NCI-H2081 (cell line): ENCODE results near the gene AMIGO2.
A peak's percentile ranks its signal among the peaks of the same experiment; 100 is the strongest.
"Not testable (repeated sequence)": the region's sequence is repeated elsewhere in the genome, so short reads cannot be mapped to it uniquely, and the experiment has no call there.

Source experiments
- DNase-seq, 2 experiments: peaks; one replicate each; lab custom pipeline; 2025; lab: John Stamatoyannopoulos, UW

Gene AMIGO2

DNA sequence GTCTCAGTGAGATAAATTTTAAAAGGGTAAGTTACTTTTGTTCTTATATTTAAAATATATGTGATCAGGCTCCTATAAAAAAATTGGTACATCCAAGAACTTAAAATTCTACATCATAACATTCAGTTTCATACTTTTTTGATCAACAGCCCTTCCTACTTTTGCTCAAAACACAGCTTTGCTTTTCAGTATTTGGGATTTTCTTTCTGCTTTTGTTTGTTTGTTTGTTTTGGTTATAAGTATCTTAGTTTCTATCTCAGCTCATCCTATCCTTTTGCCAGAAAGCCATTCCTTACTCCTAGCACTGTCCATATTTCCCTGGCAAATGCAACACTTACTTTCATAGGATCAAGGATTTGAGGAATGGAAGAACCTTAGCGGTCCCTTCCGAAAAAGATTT is 5.0 kb downstream of the AMIGO2 start:
- no peak for DNase-seq

DNA sequence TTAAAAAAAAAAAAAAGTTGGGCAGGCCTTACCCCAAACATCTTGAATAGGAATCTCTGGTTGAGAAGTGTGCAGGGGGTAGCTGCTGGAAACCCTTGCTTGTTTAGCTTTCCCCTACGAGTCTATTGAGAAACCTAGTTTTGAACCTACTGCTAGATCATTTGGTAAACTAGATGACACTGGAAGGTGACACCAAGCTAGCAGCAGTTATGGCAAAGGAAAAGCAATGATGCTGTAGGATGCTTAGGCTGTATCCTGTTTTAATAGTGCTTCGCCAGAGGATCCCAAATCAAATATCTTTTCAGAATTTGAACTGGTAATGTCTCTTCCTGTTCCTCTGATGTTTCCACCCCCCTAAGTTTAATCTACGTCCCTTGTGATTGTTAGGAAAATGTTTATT is 5.8 kb downstream of the AMIGO2 start:
- no peak for DNase-seq

DNA sequence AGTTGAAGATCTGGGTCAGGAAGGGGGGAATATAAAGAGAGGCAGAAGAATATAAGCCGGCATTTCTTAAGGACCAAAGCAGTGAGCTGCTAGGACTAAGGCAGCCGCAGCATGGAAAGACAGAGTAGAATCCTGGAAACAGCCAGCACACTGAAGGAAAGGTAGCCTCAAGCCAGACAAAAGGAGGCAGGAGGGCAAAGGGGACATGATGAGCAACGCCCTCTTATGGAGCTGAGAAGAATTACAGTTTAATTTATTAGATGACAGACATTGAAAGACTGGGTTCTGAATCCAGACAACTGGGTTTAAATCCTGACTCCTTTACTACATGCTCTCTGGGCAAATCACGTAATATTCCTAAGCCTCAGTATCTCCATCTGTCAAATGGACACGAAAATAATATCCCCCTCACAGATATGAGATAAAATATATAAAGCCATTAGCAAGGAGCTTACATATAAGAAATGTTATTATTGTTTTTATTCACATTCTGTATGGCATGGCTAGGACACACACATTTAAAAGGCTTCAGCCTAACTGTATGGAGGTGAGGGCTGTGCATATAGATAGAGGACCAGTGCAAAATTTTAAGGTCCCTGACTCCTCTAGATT is 8.4 kb downstream of the AMIGO2 start:
- DNase-seq = no peak

DNA sequence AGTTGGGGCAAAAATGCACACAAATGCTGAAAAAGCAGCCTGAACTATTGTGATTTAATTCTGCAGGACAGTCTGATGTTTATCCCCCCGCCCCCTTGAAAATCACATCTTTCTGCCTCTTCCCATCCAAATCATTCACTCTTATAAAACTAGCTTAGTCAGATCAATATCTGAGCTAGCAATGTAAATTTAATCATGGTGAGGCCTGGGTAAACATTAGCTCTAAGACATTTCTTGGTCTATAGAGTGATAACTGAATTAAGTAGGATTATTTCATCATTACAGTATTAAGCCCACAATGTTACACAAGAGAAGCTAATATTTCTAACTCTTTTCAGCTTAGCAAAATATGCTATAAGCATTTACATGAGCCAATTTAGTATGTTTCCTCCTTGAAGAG is 9.4 kb downstream of the AMIGO2 start:
- DNase-seq = no peak

DNA sequence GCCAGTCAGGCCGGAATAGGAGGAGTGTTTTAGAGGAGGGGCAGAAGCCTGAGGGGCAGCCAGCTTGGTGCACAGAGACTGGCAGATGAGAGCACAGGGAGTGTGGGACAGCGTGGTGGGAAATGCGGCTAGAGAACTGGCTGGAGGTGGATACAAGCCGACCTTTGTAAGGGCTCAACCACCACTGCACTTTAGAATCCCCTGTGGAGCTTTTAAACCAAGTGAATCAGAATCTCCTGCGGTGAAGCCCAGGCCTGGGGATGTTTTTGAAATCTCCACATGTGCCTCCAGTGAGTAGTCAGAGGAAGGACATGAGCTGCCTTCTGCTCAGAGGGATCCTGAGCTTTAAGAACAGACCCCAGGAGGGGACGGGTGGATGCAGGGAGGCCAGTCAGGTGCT is 11.2 kb downstream of the AMIGO2 start:
- no peak for DNase-seq

DNA sequence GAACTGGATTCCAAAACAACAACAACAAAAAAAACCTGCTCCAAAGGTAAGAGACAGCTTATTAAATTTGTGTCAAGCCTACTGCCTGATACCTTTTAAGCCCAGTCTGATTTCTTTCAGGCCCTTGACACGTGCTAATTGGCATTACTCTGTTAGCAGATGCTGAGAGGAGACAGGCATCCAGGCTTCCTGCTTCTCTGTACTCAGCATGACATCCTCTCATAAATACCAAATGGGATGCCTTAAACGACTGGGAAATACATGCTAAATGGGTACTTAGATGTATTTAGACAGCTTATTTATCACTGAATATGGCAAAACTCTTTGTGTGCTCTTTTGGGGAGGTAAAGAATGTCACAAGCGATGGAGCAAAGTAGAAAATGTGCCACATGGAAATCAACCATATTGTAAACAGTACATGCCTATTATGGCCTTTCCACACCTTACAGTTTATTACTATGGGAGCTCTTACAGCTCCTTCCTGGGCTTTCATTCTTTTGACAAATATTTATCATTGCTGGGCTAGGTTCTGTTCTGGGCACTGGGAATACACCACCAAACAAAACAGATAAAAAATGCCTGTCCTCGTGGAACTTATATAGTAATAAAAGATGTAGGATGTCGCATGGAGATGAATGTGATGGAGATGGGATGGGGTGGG is 11.9 kb downstream of the AMIGO2 start:
- DNase-seq = peak in 1 of 2 experiments; percentile 47

DNA sequence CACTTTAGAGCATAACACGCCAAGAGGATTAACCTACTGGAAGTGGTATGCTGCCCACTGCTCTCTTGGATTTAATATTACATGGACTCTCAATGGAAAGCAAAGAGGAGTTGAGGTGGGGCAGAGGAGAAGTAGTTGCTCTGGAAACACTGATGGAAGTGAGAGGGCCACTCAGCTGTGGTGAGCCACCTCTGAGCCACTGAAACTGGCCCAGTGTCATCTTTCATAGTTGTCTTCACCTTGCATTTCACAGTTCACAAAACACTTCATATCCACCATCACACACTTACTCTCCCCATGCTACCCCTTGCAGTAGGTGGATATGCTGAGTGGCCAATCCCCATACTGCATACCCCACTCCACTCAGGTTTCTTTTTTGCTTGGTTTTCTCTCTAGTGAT is 12.6 kb downstream of the AMIGO2 start:
- no peak for DNase-seq

DNA sequence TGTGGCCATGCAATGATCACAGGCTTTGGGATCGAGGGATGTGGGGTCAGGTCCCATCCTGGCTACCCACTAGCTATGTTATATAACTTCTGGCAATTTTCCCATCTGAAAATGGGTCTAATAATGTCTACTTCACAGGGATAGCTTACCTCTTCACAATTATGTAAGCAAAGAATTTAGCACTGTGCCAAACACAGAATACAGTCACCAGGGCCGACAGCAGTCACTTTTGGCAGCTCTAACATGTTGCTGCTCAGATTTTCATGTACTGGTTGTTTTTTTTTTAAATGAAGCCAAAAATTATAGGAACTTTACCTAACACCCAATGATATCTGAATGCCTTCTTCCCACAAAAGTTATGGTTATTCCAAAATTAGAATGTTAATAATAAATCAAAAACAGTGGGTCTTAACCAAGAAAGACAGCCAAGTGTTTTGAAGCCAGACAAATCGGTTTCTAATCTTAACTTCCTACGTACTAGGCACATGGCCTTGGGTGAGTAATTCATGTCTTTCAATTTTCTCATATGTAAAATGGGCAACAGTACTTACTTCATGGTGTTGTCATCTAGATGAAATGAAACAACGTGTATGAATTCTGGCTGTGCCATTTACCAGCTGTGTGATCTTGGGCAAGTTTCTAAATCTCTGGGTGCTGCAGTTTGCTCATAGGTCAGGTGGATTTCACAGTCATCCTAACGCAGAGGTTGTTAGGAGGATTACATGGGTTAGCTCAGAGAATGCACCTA is 13.3 kb downstream of the AMIGO2 start:
- no peak for DNase-seq

DNA sequence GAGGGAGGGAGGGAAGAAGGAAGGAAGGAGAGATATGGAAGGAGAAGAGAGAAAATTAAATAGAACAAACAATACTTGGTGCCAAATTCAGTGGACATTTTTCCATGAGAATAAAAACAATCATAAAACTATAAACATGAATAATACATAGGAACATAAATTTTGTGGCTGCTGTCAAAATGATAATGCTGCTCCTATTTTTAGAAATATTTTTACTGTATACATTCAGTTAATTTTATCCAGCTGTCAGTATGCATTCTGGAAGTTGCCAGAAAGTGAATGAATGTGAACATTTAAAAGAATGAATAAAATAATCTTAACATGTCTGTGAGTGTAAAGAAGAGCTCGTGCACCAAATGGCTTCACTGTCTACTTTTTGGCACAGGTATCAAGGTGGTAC is 14.2 kb downstream of the AMIGO2 start:
- DNase-seq = no peak

DNA sequence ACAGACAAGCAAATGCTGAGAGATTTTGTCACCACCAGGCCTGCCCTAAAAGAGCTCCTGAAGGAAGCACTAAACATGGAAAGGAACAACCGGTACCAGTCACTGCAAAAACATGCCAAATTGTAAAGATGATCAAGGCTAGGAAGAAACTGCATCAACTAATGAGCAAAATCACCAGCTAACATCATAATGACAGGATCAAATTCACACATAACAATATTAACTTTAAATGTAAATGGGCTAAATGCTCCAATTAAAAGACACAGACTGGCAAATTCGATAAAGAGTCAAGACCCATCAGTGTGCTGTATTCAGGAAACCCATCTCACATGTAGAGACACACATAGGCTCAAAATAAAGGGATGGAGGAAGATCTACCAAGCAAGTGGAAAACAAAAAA is 21.1 kb downstream of the AMIGO2 start:
- not testable (repeated sequence) for DNase-seq

DNA sequence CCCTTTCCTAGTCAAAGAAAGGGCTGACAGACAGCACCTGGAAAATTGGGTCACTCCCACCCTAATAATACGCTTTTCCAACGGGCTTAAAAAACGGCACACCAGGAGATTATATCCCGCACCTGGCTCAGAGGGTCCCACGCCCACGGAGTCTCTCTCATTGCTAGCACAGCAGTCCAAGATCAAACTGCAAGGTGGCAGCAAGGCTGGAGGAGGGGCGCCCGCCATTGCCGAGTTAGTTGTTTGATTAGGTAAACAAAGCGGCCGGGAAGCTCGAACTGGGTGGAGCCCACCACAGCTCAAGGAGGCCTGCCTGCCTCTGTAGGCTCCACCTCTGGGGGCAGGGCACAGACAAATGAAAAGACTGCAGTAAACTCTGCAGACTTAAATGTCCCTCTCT is 22.8 kb downstream of the AMIGO2 start:
- not testable (repeated sequence) for DNase-seq

DNA sequence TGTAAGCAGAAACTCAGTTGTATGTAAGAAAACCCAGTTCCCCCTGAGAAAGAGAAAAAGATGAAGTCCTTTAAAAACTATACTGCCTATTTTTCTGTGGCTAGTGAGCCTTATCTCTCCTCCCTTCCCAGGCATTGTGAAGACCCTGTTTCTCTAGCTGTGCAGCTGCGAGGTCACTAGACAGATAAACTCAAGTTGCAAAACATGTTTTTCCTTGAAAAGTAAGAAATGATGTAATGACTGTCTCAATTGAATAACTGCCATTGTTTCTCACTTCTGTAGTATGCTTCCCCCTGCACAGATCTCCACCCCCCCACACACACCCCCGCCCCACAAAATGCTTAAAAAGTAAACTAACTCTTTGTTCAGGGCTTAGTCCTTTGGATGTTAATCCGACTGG is 23.9 kb downstream of the AMIGO2 start:
- not testable (repeated sequence) for DNase-seq

DNA sequence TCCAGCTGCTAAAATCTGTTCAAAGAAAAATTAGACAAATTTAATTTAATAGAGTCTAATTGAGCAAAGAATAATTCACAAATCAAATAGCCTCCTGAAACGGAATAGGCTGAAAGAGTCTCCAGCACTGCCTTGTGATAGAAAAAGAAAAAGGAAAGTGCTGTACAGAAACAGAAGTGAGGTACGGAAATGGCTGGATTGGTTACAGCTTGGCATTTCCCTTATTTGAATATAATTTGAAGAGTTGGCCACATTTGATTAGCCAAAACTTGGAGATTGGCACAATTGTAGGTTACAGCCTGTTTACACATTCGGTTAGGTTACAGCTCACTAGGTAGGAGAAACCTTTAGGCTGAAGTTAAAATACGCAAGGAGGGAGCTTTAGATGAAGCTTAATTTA is 25.1 kb downstream of the AMIGO2 start:
- no peak for DNase-seq

DNA sequence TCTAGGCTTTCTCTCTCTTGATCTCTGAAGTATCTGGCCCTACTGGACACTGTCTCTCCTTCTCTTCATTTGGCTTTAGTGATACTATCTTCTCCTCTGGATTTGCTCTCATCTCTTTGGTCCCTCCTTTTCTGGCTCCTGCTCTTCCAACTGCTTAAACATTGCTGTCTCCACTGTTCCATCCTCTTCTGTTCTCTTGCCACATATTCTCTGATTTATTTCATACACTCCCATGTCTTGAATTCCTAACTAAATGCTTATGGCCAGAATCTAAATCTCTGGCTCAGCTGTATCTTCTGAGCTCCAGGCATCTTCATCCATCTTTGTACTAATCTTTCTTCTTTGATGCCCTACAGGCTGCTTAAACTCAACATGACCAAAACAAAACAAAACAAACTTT is 25.8 kb downstream of the AMIGO2 start:
- DNase-seq = no peak

DNA sequence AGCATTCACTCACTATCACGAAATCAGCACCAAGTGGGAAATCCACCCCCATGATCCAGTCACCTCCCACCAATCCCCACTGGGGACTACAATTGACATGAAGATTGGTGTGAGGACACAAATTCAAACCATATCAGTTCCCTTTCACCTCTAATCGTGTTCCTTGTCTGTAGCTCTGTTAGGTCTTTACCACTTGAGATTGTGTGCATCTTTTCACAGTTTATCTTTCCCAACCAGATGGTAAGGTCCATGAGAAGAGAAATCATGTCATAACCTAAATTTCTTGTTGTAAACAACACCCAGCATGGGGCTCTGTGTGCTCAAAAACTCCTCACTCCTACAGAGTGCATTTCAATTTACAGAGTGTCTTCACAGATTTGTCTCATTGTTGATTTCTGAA is 27.5 kb downstream of the AMIGO2 start:
- no peak for DNase-seq

DNA sequence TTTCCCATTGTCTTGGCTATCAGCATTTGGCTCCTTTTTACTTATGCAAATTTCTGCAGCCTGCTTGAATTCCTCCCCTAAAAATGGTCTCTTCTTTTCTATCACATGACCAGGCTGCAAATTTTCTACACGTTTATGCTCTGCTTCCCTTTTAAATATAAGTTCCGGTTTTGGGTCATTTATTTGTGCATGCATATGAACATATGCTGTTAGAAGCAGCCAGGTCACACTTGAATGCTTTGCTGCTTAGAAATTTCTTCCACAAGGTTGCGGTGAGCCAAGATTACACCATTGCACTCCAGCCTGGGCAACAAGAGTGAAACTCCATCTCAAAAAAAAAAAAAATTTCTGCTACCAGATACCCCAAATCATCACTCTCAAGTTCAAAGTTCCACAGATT is 28.5 kb downstream of the AMIGO2 start:
- not testable (repeated sequence) for DNase-seq

DNA sequence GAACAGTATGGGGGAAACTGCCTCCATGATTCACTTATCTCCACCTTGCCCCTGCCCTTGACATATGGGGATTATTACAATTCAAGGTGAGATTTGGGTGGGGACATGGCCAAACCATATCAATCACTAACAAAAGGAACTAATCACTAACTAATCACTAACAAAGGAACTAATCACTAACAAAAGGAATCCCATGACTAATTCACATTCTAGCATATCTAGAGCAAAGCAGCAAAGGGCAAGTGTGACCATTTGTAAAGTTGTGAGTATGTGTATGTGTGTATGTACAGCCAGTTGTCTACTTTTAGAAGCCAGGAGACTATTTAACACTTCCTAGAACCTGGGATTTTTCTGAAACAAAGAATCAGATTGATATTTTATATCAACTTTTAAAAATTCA is 31.2 kb downstream of the AMIGO2 start:
- DNase-seq = no peak

DNA sequence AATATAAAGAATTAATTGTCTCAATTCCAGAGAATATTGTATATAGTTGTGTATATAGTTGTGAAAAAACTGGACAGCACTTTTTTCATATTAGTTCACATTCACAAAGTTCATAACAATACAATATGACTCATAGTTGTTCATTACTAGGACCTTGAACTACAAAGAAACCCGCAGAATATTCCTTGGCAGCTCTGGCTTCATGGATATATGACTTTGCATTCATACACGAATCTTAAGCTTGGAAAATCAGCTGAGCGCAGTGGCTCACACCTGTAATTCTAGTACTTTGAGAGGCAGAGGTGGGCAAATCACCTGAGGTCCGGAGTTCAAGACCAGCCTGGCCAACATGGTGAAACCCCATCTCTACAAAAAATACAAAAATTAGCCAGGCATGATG is 38.4 kb downstream of the AMIGO2 start:
- DNase-seq = no peak

DNA sequence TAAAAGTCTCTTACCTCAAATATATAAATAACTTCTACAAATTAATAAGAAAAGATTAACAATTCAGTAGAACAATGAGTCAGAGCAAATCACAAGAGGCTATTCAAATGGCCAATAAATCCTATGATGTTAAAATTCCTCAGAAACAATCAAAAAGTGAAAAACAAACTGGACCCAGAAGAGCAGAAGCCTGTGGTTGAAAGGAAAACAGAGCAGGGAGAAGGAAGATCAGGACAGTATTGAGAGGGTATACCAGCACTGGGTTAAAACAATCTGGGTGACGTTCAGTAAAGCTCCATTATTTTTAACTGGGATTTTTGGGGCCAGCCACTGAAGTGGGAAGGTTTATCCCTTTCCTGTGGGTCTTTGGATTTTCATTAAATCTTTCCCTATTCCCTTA is 40.0 kb downstream of the AMIGO2 start:
- no peak for DNase-seq

DNA sequence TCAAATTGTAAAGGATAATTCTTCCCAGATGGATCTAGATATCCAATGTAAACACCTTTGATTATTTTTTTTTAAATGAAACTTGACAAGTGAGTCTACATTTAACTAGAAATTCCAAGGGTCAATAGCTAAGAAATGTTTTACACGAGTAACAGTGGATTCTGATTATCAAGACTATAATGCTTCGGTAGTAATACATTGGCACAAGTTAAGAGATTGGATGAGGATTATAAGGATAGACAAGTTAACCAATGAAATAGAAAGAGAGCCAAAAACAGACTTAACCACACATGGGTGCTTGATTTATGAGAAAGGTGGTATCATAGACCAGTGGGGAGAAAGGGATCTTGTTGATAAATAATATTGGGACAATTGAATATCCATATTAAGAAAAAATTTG is 40.7 kb downstream of the AMIGO2 start:
- DNase-seq = no peak

DNA sequence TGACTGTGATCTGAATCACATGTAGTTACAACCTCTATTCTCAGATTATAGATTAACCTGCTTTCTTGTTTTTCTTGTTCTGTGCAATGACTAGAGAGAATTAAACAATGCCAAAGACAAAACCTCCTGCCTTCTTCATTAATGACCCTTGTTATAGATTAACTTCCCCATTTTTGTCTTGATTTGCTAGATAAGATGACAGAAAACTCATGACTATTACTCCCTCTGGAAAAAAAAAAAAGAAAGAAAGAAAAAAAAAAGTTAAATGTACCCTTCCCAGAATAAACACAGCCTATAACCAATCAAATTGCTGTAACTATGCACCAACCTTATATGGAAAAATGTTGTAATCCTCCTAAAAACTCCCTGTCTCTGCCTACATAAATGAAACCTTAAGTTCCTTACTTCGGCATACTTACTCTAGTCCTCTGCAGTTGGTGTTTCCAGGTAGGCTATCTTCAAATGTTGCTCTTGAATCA is 41.5 kb downstream of the AMIGO2 start:
- DNase-seq = no peak

DNA sequence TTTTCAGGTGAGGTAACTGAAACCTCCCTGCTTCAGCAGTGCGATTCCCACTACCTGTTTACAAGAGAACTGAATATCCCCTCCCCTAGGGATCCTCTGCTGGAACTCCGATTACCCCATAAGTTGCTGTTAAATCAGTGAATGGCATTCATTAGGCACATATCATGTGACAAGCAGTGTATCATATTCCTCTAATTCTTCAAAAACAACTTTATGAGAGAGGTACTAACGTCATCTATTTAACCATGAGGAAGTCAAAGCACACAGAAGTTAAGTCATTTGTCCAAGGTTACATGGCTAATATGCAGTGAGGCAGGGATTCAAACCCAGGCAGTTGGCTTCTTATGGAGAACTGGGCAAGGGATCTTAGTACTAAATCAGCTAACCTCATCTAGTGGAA is 44.3 kb downstream of the AMIGO2 start:
- DNase-seq = no peak

DNA sequence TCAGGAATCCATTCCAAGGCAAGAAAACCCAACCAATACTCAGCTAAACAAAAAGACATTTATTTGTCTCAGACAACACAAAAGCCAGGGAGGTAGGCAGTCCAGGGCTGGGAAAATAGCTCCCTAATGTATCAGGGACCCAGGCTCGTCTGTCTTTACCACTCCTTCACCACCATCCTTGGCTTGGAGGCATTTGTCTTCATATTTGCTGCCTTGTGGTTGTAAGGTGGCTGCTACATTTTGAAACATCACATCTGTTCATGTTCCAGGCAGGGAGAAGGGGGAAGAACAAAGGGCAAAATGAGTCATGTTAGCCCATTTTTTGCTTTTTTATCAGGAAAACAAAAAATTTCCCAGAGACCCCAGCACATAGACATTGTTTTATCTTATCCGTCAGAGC is 45.1 kb downstream of the AMIGO2 start:
- DNase-seq = no peak
